ENCODE data around the gene ARMC12.

Gene ARMC12

GRCh38 chr6:35707714-35708407 is 29.0 kb upstream of the ARMC12 start:
- no peak overlapping the region for H3K4me3 ChIP-seq (ENCODE audit: low read length)
- H3K36me3 ChIP-seq (ENCODE audit: control insufficient read depth, insufficient read depth, low read length): no peaks in the 10 kb centered on the region
- H3K27ac ChIP-seq (ENCODE audit: low read depth, low read length): no peak overlapping the region
- no peak overlapping the region for H3K9ac ChIP-seq (ENCODE audit: low read length)
- no peaks in the 10 kb centered on the region for H3K4me1 ChIP-seq (ENCODE audit: control insufficient read depth, insufficient read depth, low read length)
- H3K27me3 ChIP-seq (ENCODE audit: control insufficient read depth, insufficient read depth, low read length): no peaks in the 10 kb centered on the region

DNA sequence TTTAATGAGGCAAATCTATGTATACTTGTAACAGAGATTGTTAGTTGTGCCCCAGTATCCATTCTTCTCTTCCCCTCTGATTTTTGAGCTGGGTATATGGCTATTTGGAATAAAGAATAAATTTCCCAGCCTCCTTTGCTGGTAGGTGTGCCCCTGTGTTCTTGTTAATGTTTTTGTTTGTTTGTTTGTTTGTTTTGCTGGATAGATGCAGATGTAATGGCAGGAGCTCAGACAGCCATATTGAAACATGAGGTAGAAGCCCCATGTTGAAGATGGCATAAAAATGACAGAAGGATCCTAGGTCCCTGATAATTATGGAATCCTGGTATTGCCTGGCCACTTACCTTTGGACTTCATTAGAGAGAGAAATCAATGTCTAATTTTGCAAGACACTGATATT is 28.2 kb upstream of the ARMC12 start:
- H3K27me3 ChIP-seq (ENCODE audit: control insufficient read depth, insufficient read depth, low read length): no peaks in the 10 kb centered on the region
- H3K36me3 ChIP-seq (ENCODE audit: control insufficient read depth, insufficient read depth, low read length): no peaks in the 10 kb centered on the region
- no peak overlapping the region for H3K4me3 ChIP-seq (ENCODE audit: low read length)
- H3K27ac ChIP-seq (ENCODE audit: low read depth, low read length): no peak overlapping the region
- no peaks in the 10 kb centered on the region for H3K4me1 ChIP-seq (ENCODE audit: control insufficient read depth, insufficient read depth, low read length)
- no peak overlapping the region for H3K9ac ChIP-seq (ENCODE audit: low read length)

GRCh38 chr6:35710241-35710847 is 26.5 kb upstream of the ARMC12 start:
- H3K27me3 ChIP-seq (ENCODE audit: control insufficient read depth, insufficient read depth, low read length): no peaks in the 10 kb centered on the region
- H3K36me3 ChIP-seq (ENCODE audit: control insufficient read depth, insufficient read depth, low read length): no peaks in the 10 kb centered on the region
- no peak overlapping the region for H3K27ac ChIP-seq (ENCODE audit: low read depth, low read length)
- H3K4me1 ChIP-seq (ENCODE audit: control insufficient read depth, insufficient read depth, low read length): no peaks in the 10 kb centered on the region
- H3K4me3 ChIP-seq (ENCODE audit: low read length): no peak overlapping the region
- no peak overlapping the region for H3K9ac ChIP-seq (ENCODE audit: low read length)

- no peak overlapping the region for H3K9ac ChIP-seq (ENCODE audit: low read length)
- H3K4me1 ChIP-seq (ENCODE audit: control insufficient read depth, insufficient read depth, low read length): no peaks in the 10 kb centered on the region
- H3K4me3 ChIP-seq (ENCODE audit: low read length): no peak overlapping the region
- H3K27ac ChIP-seq (ENCODE audit: low read depth, low read length): no peak overlapping the region
- H3K27me3 ChIP-seq (ENCODE audit: control insufficient read depth, insufficient read depth, low read length): no peaks in the 10 kb centered on the region
- H3K36me3 ChIP-seq (ENCODE audit: control insufficient read depth, insufficient read depth, low read length): no peaks in the 10 kb centered on the region
Measured at GRCh38 chr6:35711731-35712130, 25.1 kb upstream of the ARMC12 start.

- Histone ChIP-seq H3K27me3 (ENCODE audit: control insufficient read depth, insufficient read depth, low read length) (no peaks in the 10 kb centered on the region), H3K4me1 (ENCODE audit: control insufficient read depth, insufficient read depth, low read length) (peaks cover under 1% of the 10 kb centered on the region), H3K27ac (ENCODE audit: low read depth, low read length) (no peak overlapping the region), H3K36me3 (ENCODE audit: control insufficient read depth, insufficient read depth, low read length) (no peaks in the 10 kb centered on the region), H3K9ac (ENCODE audit: low read length) (no peak overlapping the region), H3K4me3 (ENCODE audit: low read length) (no peak overlapping the region)
Measured at GRCh38 chr6:35713006-35713767, 23.6 kb upstream of the ARMC12 start.

DNA sequence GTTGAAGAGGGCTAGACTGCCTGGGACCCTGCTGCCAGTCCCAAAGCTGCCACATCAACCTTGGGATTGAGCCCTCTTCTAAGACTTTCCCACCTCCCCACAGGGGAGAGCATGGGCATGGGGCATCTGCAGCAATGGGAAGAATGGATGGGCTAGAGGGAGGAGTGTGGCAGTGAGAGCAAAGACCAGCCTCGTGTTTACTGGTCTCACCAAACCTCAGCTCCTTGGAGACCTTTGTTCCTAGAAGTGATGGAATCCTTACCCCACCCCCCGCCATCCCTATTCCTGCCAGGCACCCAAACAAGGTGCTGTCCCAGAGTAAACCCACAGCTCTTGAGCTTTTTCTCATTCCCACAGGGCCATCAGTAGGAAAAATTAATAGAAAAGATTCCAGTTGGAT is 20.0 kb upstream of the ARMC12 start:
- no peak overlapping the region for H3K27ac ChIP-seq (ENCODE audit: low read depth, low read length)
- no peak overlapping the region for H3K9ac ChIP-seq (ENCODE audit: low read length)

GRCh38 chr6:35717449-35718374 is 19.1 kb upstream of the ARMC12 start:
- H3K27me3 ChIP-seq (ENCODE audit: control insufficient read depth, insufficient read depth, low read length): no peaks in the 10 kb centered on the region
- no peak overlapping the region for H3K4me3 ChIP-seq (ENCODE audit: low read length)
- H3K4me1 ChIP-seq (ENCODE audit: control insufficient read depth, insufficient read depth, low read length): peaks cover 21% of the 10 kb centered on the region
- H3K9ac ChIP-seq (ENCODE audit: low read length): no peak overlapping the region
- no peak overlapping the region for H3K27ac ChIP-seq (ENCODE audit: low read depth, low read length)
- no peaks in the 10 kb centered on the region for H3K36me3 ChIP-seq (ENCODE audit: control insufficient read depth, insufficient read depth, low read length)

More for the DNA sequence above, 20.0 kb upstream of the ARMC12 start:
- H3K36me3 ChIP-seq (ENCODE audit: control insufficient read depth, insufficient read depth, low read length): no peaks in the 10 kb centered on the region
- H3K4me1 ChIP-seq (ENCODE audit: control insufficient read depth, insufficient read depth, low read length): peaks cover 21% of the 10 kb centered on the region
- no peaks in the 10 kb centered on the region for H3K27me3 ChIP-seq (ENCODE audit: control insufficient read depth, insufficient read depth, low read length)
- H3K4me3 ChIP-seq (ENCODE audit: low read length): no peak overlapping the region

DNA sequence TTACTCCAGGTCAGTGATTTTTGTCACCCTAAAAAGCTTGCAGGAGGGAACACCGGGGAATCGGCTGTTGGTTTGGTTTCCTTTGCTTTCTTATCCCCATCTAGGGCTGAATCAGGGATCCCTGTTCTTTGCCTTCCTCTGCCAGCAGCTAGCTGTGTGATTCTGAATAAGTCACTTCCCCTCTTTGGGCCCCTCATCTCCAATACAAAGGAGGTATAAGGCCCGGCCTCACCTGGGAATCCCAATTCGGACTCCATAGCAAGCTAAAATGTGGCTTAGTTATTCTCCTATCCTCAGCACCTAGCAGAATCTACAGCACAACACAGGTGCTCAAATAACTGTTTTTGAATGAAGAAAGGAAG is 18.5 kb upstream of the ARMC12 start:
- Histone ChIP-seq H3K27me3 (ENCODE audit: control insufficient read depth, insufficient read depth, low read length) (no peaks in the 10 kb centered on the region), H3K4me1 (ENCODE audit: control insufficient read depth, insufficient read depth, low read length) (peaks cover 21% of the 10 kb centered on the region), H3K4me3 (ENCODE audit: low read length) (no peak overlapping the region), H3K27ac (ENCODE audit: low read depth, low read length) (peak overlapping the region; percentile 61), H3K36me3 (ENCODE audit: control insufficient read depth, insufficient read depth, low read length) (no peaks in the 10 kb centered on the region), H3K9ac (ENCODE audit: low read length) (no peak overlapping the region)

- H3K4me3 ChIP-seq (ENCODE audit: low read length): no peak overlapping the region
Measured at GRCh38 chr6:35718911-35719381, 17.9 kb upstream of the ARMC12 start.

GRCh38 chr6:35719404-35719829 is 17.4 kb upstream of the ARMC12 start:
- H3K36me3 ChIP-seq (ENCODE audit: control insufficient read depth, insufficient read depth, low read length): no peaks in the 10 kb centered on the region
- no peaks in the 10 kb centered on the region for H3K27me3 ChIP-seq (ENCODE audit: control insufficient read depth, insufficient read depth, low read length)
- peak overlapping the region; percentile 61 for H3K27ac ChIP-seq (ENCODE audit: low read depth, low read length)
- H3K4me3 ChIP-seq (ENCODE audit: low read length): no peak overlapping the region
- peaks cover 21% of the 10 kb centered on the region for H3K4me1 ChIP-seq (ENCODE audit: control insufficient read depth, insufficient read depth, low read length)
- H3K9ac ChIP-seq (ENCODE audit: low read length): no peak overlapping the region

More at GRCh38 chr6:35718911-35719381, 17.9 kb upstream of the ARMC12 start:
- H3K27me3 ChIP-seq (ENCODE audit: control insufficient read depth, insufficient read depth, low read length): no peaks in the 10 kb centered on the region
- no peaks in the 10 kb centered on the region for H3K36me3 ChIP-seq (ENCODE audit: control insufficient read depth, insufficient read depth, low read length)
- H3K9ac ChIP-seq (ENCODE audit: low read length): no peak overlapping the region
- H3K27ac ChIP-seq (ENCODE audit: low read depth, low read length): peak overlapping the region; percentile 61
- H3K4me1 ChIP-seq (ENCODE audit: control insufficient read depth, insufficient read depth, low read length): peaks cover 21% of the 10 kb centered on the region

DNA sequence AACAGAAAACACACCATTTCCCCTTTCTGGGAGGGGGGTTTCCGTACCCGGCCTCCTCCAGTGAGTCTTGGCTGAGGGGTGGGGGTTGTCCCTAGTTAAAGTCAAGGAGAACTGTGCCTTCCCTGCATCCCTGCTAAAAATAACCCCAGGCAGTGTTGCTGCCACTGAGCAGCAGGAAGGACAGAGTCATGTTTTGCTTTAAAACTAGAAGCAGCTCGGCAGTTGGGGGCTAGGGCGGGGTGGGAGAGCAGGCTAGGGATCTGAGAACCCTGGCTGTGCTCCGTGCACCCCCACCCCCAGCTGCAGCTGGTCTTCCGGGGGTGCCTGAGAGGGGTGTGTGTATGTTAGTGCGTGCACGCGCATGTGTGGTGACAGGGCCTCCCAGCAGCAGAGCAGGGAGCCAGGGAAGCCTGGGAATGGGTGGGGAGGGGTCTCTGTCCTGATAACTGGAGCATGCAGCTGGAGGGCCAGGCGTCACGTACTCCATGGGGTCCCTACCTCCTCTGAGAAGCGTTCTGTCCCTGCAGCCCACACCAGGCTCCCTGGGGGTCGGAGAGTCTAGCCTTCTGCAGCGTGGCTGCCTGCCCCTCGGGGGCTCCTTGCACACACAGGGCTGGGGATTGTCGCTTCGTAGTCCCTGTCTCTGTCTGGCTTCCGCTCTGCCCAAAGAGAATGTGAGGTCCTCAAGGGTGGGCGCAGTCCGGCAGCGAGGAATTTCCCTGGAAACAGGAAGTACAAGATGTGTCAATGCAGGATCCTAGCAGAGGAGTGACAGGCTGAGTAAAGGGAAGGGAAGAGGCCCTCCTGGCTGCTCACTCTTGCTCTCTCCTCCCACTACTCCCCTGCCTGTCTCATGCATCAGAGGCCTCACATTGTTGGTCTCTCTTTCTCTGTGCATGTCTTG is 16.8 kb upstream of the ARMC12 start:
- H3K36me3 ChIP-seq (ENCODE audit: control insufficient read depth, insufficient read depth, low read length): no peaks in the 10 kb centered on the region
- peak overlapping the region; percentile 19 for H3K4me3 ChIP-seq (ENCODE audit: low read length)
- peak overlapping the region; percentile 61 for H3K27ac ChIP-seq (ENCODE audit: low read depth, low read length)
- H3K4me1 ChIP-seq (ENCODE audit: control insufficient read depth, insufficient read depth, low read length): peaks cover 22% of the 10 kb centered on the region
- no peaks in the 10 kb centered on the region for H3K27me3 ChIP-seq (ENCODE audit: control insufficient read depth, insufficient read depth, low read length)
- H3K9ac ChIP-seq (ENCODE audit: low read length): no peak overlapping the region
